ENCODE results near the gene BCR.

DNA sequence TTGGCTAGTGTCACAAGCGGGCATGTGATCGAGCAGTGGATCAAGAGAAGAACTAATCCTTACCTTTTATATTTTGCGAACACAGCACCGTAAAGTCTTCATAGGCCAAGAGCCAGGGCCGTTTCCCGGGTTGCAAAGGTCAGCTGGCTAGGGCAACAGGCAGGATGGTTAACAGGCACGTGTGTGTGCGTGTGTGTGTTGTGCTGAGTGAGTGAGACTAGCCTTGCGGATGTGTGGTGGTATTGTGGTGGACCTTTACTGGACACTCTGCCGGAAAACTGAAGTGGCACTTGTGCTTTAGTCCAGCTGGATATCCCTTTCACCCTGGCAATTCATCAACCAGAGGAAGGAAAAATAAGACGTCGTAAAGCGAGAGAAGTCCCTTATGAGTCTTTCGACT lies 176.7 kb downstream of the BCR start:
- TF ChIP-seq, protein P1, sequence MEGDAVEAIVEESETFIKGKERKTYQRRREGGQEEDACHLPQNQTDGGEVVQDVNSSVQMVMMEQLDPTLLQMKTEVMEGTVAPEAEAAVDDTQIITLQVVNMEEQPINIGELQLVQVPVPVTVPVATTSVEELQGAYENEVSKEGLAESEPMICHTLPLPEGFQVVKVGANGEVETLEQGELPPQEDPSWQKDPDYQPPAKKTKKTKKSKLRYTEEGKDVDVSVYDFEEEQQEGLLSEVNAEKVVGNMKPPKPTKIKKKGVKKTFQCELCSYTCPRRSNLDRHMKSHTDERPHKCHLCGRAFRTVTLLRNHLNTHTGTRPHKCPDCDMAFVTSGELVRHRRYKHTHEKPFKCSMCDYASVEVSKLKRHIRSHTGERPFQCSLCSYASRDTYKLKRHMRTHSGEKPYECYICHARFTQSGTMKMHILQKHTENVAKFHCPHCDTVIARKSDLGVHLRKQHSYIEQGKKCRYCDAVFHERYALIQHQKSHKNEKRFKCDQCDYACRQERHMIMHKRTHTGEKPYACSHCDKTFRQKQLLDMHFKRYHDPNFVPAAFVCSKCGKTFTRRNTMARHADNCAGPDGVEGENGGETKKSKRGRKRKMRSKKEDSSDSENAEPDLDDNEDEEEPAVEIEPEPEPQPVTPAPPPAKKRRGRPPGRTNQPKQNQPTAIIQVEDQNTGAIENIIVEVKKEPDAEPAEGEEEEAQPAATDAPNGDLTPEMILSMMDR (IDR thresholded peaks at IDR 0.05), result no peak
- TF ChIP-seq POLR2A (IDR thresholded peaks at IDR 0.05) (no peak), POLR2AphosphoS5 (IDR thresholded peaks at IDR 0.05) (no peak)

All from suprapubic skin (tissue), 4 donors.